NCI-H2029 treated with DMSO at 0.1 percent for 48 hours (cell line): ENCODE results near the gene COL12A1.
"Not testable (repeated sequence)": the region's sequence is repeated elsewhere in the genome, so short reads cannot be mapped to it uniquely, and the experiment has no call there.

ENCODE experiments used
- DNase-seq: peaks from one replicate; lab custom pipeline; 2025; lab: John Stamatoyannopoulos, UW

The COL12A1 gene

GRCh38 chr6:75211920-75212590, 6.2 kb upstream of the COL12A1 start:
- DNase-seq: no peak

GRCh38 chr6:75210885-75211739, 5.3 kb upstream of the COL12A1 start:
- peak; percentile 47 for DNase-seq

DNA sequence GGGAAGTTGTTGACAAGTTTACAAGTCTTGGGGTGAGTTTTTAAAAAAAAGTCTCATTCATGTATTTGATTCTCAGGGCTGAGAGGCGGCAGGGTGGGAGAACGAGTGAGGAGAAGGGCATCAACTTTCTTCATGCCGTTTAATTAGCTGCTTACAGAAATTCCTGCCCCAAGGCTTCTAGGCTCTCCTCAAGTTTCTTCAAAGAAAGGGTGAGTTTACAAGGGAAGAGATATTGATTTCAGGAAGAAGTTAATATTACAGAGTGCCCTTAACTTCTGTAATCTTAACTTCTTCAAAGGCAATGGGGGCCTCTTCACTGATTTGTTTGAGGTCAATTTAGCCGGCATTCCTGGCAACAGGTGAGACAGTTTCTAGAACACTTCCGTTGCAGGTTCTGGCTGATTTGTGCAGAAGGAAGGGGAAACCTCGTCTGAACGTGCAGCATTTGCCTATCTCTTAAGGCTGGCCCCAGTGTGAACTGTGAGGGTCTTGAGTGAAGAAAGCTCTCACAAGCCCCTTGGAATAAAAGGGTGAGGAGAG, 3.4 kb upstream of the COL12A1 start:
- DNase-seq: no peak

DNA sequence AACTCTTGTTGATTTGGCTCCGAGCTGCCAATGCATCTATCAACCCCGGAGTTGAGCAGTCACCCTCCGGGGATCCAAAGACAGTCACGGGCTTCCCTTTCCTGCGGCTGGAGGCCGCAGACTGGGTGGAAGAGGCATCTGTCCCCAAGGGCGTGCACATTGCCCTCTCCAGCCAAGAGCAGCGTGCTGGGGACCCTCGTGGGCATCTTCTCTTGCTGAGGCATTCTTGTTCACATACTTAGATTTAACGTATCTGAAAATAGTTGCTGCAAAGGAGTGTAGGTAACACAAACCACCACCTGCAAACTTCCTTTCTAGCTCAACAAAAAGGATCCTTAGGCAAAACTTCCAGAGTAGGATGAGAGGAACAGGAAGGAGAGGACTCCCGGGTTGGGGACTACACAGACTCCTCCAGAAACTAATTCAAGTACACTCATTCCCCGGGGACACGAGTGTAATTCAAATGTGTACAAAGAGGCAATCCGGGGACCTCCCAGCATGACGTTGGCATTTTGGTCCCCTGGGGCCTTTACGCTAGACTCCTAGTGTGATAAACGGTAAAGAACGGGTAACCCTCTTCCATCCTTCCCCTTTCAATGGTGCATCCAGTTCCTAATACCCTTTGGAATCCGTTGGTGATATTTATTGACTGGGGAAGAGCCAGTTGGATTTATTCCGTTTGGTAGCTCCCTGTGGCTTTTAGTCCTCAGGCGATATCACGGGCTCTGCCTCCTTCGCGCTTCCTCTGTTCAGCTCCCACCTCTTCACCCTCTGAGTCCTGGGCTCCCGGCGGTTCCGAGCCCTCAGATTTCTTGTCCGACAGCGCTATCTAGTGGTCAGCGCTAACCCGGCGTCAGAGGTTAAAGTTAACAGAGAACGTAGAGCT, 2.7 kb upstream of the COL12A1 start:
- DNase-seq: peak; percentile 30

GRCh38 chr6:75206576-75207342, 906 bp upstream of the COL12A1 start:
- no peak for DNase-seq

- DNase-seq: no peak
Observed at GRCh38 chr6:75204959-75205775, 686 bp downstream of the COL12A1 start.

- DNase-seq: peak; percentile 24
Observed at GRCh38 chr6:75204217-75204958, 1.5 kb downstream of the COL12A1 start.

GRCh38 chr6:75203721-75204120, 2.1 kb downstream of the COL12A1 start:
- DNase-seq: no peak

DNA sequence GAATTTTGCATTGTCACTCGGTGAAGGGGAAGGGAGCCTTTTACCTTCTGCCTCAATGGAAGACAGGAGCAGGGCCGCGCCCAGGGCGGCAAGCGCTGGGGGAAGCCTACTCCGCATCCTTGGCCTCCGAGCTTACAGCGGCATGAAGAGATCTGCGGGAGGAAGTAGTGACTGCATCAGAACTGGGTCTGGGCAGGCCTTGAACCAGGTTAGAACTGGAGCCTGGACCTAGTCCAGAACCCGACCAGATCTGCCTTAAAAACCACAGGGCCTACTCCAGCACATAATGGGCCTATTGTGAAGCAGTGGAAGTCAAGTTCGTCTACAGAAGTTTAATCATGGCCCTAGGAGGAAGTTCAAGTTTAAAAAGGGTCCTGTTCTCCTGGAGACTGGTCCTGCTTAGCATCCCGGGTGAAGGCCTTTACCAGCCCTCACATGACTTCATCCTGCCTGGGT, 3.1 kb downstream of the COL12A1 start:
- no peak for DNase-seq

- no peak for DNase-seq
Observed at GRCh38 chr6:75201901-75202672, 3.8 kb downstream of the COL12A1 start.

DNA sequence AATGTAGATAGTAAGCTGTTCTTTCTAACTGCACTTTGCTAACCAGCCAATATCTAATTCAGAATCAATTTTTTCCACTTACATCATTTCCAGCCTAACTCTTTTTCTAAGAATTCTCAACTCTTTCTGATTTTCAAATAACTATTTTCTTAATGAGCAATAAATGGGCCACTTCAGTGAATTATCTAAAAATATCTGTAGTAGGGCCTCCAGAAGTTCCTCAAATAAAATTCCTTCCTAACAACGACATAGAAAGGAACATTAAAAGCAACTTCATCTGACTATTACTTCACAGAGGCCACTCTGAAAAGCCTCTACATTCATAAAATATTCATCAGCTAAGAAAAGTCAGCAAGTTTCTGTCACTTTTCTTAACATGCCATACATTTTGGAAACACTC, 4.8 kb downstream of the COL12A1 start:
- DNase-seq: no peak

DNA sequence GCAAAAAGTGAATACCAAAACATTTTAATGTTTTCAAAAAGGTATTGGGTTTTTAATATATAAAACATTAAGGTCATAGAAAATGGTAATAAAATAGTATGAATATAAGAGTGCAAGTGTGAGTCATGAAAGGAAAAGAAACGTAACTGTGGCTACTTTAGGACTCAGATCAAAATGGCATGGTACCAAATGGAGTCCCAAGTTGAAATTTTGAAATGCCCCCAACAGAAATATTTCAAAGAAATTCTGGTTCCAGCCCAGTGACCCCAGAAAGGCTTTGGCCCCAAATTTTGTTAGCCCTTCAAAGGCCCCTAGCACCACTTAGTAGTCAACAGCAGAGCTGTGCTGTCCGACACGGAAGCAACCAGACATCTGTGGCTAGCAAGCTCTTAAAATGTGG, 6.0 kb downstream of the COL12A1 start:
- no peak for DNase-seq

GRCh38 chr6:75196081-75196687, 9.7 kb downstream of the COL12A1 start:
- DNase-seq: no peak

GRCh38 chr6:75188221-75188925, 17.5 kb downstream of the COL12A1 start:
- DNase-seq: no peak

- DNase-seq: not testable (repeated sequence)
Observed at GRCh38 chr6:75186581-75186980, 19.3 kb downstream of the COL12A1 start.

DNA sequence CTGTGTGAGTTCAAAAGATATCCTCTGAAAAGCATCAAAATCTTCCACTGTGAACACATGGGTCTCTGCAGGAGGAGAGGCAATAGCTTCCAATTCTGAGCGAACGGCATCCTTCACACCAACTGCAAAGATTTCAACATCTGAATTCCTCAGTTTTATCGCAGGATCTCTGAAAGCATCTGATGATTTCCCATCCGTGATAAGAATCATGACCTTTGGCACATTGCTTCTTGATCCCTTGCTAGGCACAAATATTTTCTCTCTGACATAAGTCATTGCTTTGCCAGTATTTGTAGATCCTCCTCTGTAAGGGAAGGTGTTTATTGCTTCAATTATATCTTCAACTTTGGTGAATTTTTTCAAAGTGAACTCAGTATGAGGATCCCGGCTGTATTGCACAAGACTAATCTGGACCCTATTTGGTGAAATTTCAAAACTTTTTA, 22.7 kb downstream of the COL12A1 start:
- DNase-seq: no peak

DNA sequence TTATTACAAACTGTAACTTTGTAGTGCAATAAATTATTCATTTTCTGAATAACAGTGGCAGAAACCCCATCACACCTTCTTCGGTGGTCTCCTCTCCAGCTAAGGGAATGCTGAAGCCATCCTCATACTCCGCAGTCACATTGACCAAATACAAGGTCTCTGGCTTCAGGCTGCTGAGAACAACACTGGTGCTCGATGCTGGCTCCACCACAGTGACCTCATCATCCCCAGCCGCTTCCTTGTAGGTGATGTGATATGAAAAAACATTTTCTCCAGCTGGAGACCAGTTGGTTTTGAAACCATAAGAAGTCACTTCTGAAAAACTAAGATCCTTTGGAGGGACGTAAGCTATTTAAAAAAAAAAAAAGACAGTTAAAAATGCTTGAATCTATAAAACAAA, 25.0 kb downstream of the COL12A1 start:
- DNase-seq: no peak

GRCh38 chr6:75178757-75179156, 27.1 kb downstream of the COL12A1 start:
- DNase-seq: no peak
